K562 (cell line): ENCODE measurements around the gene PLG. TPM values are rescaled to one million over a fixed set of nuclear protein-coding genes. Genes with fewer than 3 reads are reported as not detected.

Source experiments
- ATAC-seq: fragments of 200-7000 bp; cut with Tn5 transposase; 3 replicates; pipeline ENCODE4 v1.9.1; 2020; ENCODE audit warnings: moderate library complexity
- BruUV-seq: library from RNA; stranded (reverse); fragments of 400-500 nt; replicated peaks from 2 replicates; lab custom pipeline; 2021; lab: Mats Ljungman, UMichigan
- CTCF ChIA-PET: fragments of 300-600 bp; formaldehyde crosslinking; extraction: SDS; loops from one replicate; lab custom pipeline; 2021; ENCODE audit warnings: low intra/inter-chr PET ratio; lab: Yijun Ruan, JAX
- POLR2A ChIA-PET: fragments of 300-600, 350-650 bp; sonication (Branson Sonifier 250); formaldehyde crosslinking; extraction: SDS; loops from one replicate; lab custom pipeline; 2021; ENCODE audit warnings: antibody characterized with exemption, inconsistent platforms; lab: Yijun Ruan, JAX
- DNase-seq, 4 experiments: peaks; one replicate each; pipeline versions ENCODE4 v3.0.0 to v3.0.0-alpha.2; 2011 to 2018; ENCODE audit warnings: low spot score in 3 of 4, mixed read lengths in 3 of 4; ENCODE audit errors: extremely low read depth in 1 of 4
- FAIRE-seq: peaks from 2 replicates; lab custom pipeline; 2011; peaks lifted over from hg19 to GRCh38; lab: Jason Lieb, UNC
- H2AFZ ChIP-seq: 2 replicates; pipeline ENCODE4 v1.6.0; 2011; ENCODE audit warnings: low read depth, low read length, control low read depth, inconsistent platforms
- H3K27ac ChIP-seq: fragments of 200-600 bp; 3 replicates; pipeline ENCODE4 v1.8.0; 2011; ENCODE audit warnings: low read depth, mild to moderate bottlenecking, control low read depth, inconsistent platforms, low read length, moderate library complexity, mixed read lengths; ENCODE audit errors: extremely low read depth
- H3K27me3 ChIP-seq, 2 experiments: fragments of 300-600 bp in 1 of 2; 2 replicates in 1 of 2; 3 replicates in 1 of 2; pipeline versions ENCODE4 v1.6.0 to v1.8.0; 2011; ENCODE audit warnings: inconsistent platforms in 2 of 2, low read length in 2 of 2, mild to moderate bottlenecking in 1 of 2, mixed read lengths in 1 of 2, moderate library complexity in 1 of 2; ENCODE audit not compliant: control insufficient read depth in 2 of 2, insufficient read depth in 2 of 2
- H3K36me3 ChIP-seq: fragments of 300-600 bp; 3 replicates; pipeline ENCODE4 v1.8.0; 2011; ENCODE audit warnings: mild to moderate bottlenecking, low read length, inconsistent platforms; ENCODE audit not compliant: control insufficient read depth, insufficient read depth
- H3K4me1 ChIP-seq, 2 experiments: fragments of 200-600 bp in 1 of 2; replicated peaks in 1 of 2; 2 replicates in 1 of 2; 3 replicates in 1 of 2; pipeline versions ENCODE4 v1.5.1 to v1.8.0; 2011; ENCODE audit warnings: inconsistent platforms in 2 of 2, low read length in 2 of 2, mild to moderate bottlenecking in 1 of 2, mixed read lengths in 1 of 2, moderate library complexity in 1 of 2; ENCODE audit not compliant: control insufficient read depth in 2 of 2, insufficient read depth in 2 of 2
- H3K4me2 ChIP-seq: 2 replicates; pipeline ENCODE4 v1.6.1; 2011; ENCODE audit warnings: low read length, control low read depth, inconsistent platforms, mixed read lengths; ENCODE audit not compliant: insufficient read depth
- H3K4me3 ChIP-seq: fragments of 200-600 bp; sonication (generic), shearing (Covaris generic); 2 replicates; pipeline ENCODE4 v1.5.1; 2016; ENCODE audit warnings: control low read depth, inconsistent platforms
- H3K79me2 ChIP-seq: fragments of 200-600 bp; 3 replicates; pipeline ENCODE4 v1.8.0; 2011; ENCODE audit warnings: low read length, inconsistent platforms; ENCODE audit not compliant: control insufficient read depth, insufficient read depth
- H3K9ac ChIP-seq, 2 experiments: 2 replicates each; pipeline versions ENCODE4 v1.6.0 to v1.6.1; 2011; ENCODE audit warnings: low read depth in 2 of 2, low read length in 2 of 2, control low read depth in 1 of 2, inconsistent platforms in 1 of 2, mild to moderate bottlenecking in 1 of 2, mixed read lengths in 1 of 2; ENCODE audit not compliant: insufficient read depth in 1 of 2
- H3K9me1 ChIP-seq: one replicate; pipeline ENCODE4 v1.6.0; 2011; ENCODE audit warnings: inconsistent platforms, mild to moderate bottlenecking, low read length, moderate library complexity; ENCODE audit not compliant: control insufficient read depth, insufficient read depth
- H3K9me3 ChIP-seq: replicated peaks from 2 replicates; pipeline ENCODE4 v1.5.1; 2011; ENCODE audit warnings: low read depth, low read length, inconsistent platforms; ENCODE audit not compliant: control insufficient read depth, insufficient read depth
- H4K20me1 ChIP-seq: replicated peaks from 2 replicates; pipeline ENCODE4 v1.6.1; 2011; ENCODE audit warnings: low read length, inconsistent platforms, mixed read lengths; ENCODE audit not compliant: control insufficient read depth, insufficient read depth
- BACH1 ChIP-seq: fragments of 200-800 bp; sonication (Bioruptor generic); IDR thresholded peaks from 2 replicates; pipeline ENCODE4 v1.6.1; 2016; ENCODE audit warnings: missing genetic modification characterization, missing compliant biosample characterization
- BHLHE40 ChIP-seq: IDR thresholded peaks from 2 replicates; pipeline ENCODE4 v1.6.1; 2011; ENCODE audit warnings: low read length, improper control_type of control experiment
- ILF3 ChIP-seq: fragments of 450-650 bp; IDR thresholded peaks from 2 replicates; pipeline ENCODE4 v1.6.1; 2018; ENCODE audit warnings: antibody characterized with exemption, mild to moderate bottlenecking, moderate library complexity, borderline replicate concordance
- KHSRP ChIP-seq: fragments of 450-650 bp; IDR thresholded peaks from 2 replicates; pipeline ENCODE4 v1.6.1; 2017
- POLR2AphosphoS5 ChIP-seq: IDR thresholded peaks from 2 replicates; pipeline ENCODE4 v1.6.1; 2011; ENCODE audit warnings: mild to moderate bottlenecking, low read depth, low read length, moderate library complexity; ENCODE audit not compliant: control insufficient read depth, insufficient read depth
- TAL1 ChIP-seq: fragments of 450-650 bp; IDR thresholded peaks from 2 replicates; pipeline ENCODE4 v1.6.1; 2016; ENCODE audit warnings: mild to moderate bottlenecking
- THRAP3 ChIP-seq: fragments of 450-650 bp; IDR thresholded peaks from 2 replicates; pipeline ENCODE4 v1.6.1; 2016; ENCODE audit warnings: mild to moderate bottlenecking, inconsistent platforms, borderline replicate concordance
- YY1 ChIP-seq, 3 experiments: IDR thresholded peaks; 2 replicates each; pipeline ENCODE4 v1.6.1; 2011; ENCODE audit warnings: low read length in 2 of 3, mild to moderate bottlenecking in 2 of 3, moderate library complexity in 2 of 3, borderline replicate concordance in 1 of 3, control low read depth in 1 of 3, low read depth in 1 of 3; ENCODE audit not compliant: insufficient read depth in 3 of 3, insufficient replicate concordance in 2 of 3, control insufficient read depth in 1 of 3, insufficient read length in 1 of 3; ENCODE audit errors: extremely low read depth in 1 of 3
- ZNF445 ChIP-seq: fragments of 250-450 bp; sonication (Bioruptor Pico); IDR thresholded peaks from 2 replicates; pipeline ENCODE4 v1.4.0; 2020; ENCODE audit warnings: low read depth, mild to moderate bottlenecking, moderate library complexity
- WGBS: fragments of 100-300 bp; shearing (Covaris generic); methylation state at CpG from one replicate; pipeline ENCODE4 v1.1.6; 2016; ENCODE audit warnings: low coverage, mixed read lengths; ENCODE audit not compliant: insufficient coverage; ENCODE audit errors: missing lambda C conversion rate; 5-methylcytosine and 5-hydroxymethylcytosine counted together
- in situ Hi-C: fragments of 300-500 bp; cut with MboI; formaldehyde crosslinking; loops from 4 replicates; pipeline ENCODE4 v1.15.0; 2018; ENCODE audit warnings: inconsistent platforms, mixed read lengths
- intact Hi-C: fragments of 100-400 bp; cut with micrococcal nuclease; formaldehyde crosslinking; loops from 2 replicates; pipeline ENCODE4 v1.14.2; 2022
- polyA plus RNA-seq, 8 experiments: library from polyadenylated mRNA; depleted of rRNA in 4 of 8; stranded (reverse) in 5 of 8; unstranded in 3 of 8; fragments of >200 nt; fragmentation: Nextera tagmentation in 2 of 8; fragmentation: Illumina TruSeq in 1 of 8; extraction: Ambion mirVana in 2 of 8; extraction: Trizol in 1 of 8; gene quantifications; 2 replicates each; pipeline versions ENCODE4 v1.2.1 to v1.2.3, GENCODE V29; 2011 to 2014; ENCODE audit warnings: inconsistent platforms in 1 of 8, missing spikeins in 1 of 8
- total RNA-seq, 7 experiments: library from RNA; depleted of rRNA in 6 of 7; stranded (reverse); fragments of >200 nt in 6 of 7; fragmentation: Illumina TruSeq in 2 of 7; extraction: Trizol in 2 of 7; gene quantifications; 2 replicates each; pipeline versions ENCODE4 v1.2.1 to v1.2.3, GENCODE V29; 2011 to 2021; ENCODE audit warnings: low replicate concordance in 1 of 7
- TF ChIP-seq, protein P1 (sequence below): fragments of 250-450 bp; sonication (Bioruptor Pico); IDR thresholded peaks from 2 replicates; pipeline ENCODE4 v1.5.0; 2021
- TF ChIP-seq, protein P2 (sequence below): fragments of 450-650 bp; IDR thresholded peaks from 2 replicates; pipeline ENCODE4 v1.6.1; 2016; ENCODE audit warnings: antibody characterized with exemption
- TF ChIP-seq, protein P3 (sequence below): fragments of 450-650 bp; IDR thresholded peaks from 2 replicates; pipeline ENCODE4 v1.6.1; 2016

PLG gene
- total and polyA plus RNA-seq, 9 of the 15 experiments (the other 6 are each of a cell fraction or from before 2014, with no cell fraction given): 0.64 TPM; not detected in 8

DNA sequence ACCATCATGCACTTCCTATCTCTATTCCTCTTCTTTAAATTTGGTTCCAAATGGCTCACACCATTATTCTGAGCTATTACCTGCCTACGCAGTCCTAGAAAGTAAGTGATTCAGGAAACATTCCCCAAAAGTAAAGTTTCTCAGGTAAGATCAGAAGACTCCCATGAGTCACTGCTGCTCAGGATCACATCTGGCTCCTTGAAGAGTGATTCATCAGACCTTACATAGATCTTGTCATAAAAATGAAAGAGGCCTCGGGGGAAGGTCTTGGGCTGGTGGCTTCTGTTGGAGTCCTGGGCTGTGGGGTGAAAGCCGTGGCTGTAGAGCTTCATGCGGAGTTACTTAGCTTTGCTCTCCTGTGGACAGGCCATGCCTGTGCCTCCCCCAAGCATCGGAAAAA lies 35.9 kb downstream of the PLG start:
- no TSS peak for BruUV-seq
- no peaks in the 10 kb centered on the region for H3K79me2 ChIP-seq
- TF ChIP-seq YY1 (IDR thresholded peaks at IDR 0.05; ENCODE audit: borderline replicate concordance in 1 of 3, control insufficient read depth in 1 of 3, extremely low read depth in 1 of 3, insufficient read depth in 3 of 3, insufficient read length in 1 of 3, insufficient replicate concordance in 2 of 3, low read depth in 1 of 3, low read length in 2 of 3) (no peak), BACH1 (no peak), POLR2AphosphoS5 (no peak), BHLHE40 (no peak), ZNF445 (CRISPR knock-in tag) (no peak), TAL1 (no peak), THRAP3 (no peak), KHSRP (no peak), ILF3 (no peak)
- TF ChIP-seq, protein P1, sequence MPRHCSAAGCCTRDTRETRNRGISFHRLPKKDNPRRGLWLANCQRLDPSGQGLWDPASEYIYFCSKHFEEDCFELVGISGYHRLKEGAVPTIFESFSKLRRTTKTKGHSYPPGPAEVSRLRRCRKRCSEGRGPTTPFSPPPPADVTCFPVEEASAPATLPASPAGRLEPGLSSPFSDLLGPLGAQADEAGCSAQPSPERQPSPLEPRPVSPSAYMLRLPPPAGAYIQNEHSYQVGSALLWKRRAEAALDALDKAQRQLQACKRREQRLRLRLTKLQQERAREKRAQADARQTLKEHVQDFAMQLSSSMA: no peak
- TF ChIP-seq, protein P2, sequence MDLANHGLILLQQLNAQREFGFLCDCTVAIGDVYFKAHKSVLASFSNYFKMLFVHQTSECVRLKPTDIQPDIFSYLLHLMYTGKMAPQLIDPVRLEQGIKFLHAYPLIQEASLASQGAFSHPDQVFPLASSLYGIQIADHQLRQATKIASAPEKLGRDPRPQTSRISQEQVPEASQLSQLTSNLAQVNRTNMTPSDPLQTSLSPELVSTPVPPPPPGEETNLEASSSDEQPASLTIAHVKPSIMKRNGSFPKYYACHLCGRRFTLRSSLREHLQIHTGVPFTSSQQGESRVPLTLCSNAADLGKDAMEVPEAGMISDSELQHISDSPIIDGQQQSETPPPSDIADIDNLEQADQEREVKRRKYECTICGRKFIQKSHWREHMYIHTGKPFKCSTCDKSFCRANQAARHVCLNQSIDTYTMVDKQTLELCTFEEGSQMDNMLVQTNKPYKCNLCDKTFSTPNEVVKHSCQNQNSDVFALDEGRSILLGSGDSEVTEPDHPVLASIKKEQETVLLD: no peak
- TF ChIP-seq, protein P3, sequence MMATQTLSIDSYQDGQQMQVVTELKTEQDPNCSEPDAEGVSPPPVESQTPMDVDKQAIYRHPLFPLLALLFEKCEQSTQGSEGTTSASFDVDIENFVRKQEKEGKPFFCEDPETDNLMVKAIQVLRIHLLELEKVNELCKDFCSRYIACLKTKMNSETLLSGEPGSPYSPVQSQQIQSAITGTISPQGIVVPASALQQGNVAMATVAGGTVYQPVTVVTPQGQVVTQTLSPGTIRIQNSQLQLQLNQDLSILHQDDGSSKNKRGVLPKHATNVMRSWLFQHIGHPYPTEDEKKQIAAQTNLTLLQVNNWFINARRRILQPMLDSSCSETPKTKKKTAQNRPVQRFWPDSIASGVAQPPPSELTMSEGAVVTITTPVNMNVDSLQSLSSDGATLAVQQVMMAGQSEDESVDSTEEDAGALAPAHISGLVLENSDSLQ: no peak
- H3K27ac ChIP-seq: no peak overlapping the region
- H2AFZ ChIP-seq: no peak overlapping the region
- in situ Hi-C loops (no loop called here), intact Hi-C loops (loop anchor here (10.0 kb wide), 1 partner anchor 357 kb away; no protein-coding TSS in a partner anchor)
- FAIRE-seq (no peak), DNase-seq (no peak), ATAC-seq (no peak)
- CTCF ChIA-PET: no interaction called here
- H3K27me3 ChIP-seq: peaks cover 0 to 6% of the 10 kb centered on the region in 2 experiments; a peak in 1 of 5 replicates
- 22% methylated on average over 5 of the region's 5 CpGs for WGBS
- H3K9me1 ChIP-seq: no peaks in the 10 kb centered on the region
- POLR2A ChIA-PET: no interaction called here
- no peaks in the 10 kb centered on the region for H3K36me3 ChIP-seq
- H3K4me2 ChIP-seq: no peak overlapping the region
- no peak overlapping the region for H3K9ac ChIP-seq
- no peak overlapping the region for H3K4me3 ChIP-seq
- H4K20me1 ChIP-seq: no peaks in the 10 kb centered on the region
- H3K4me1 ChIP-seq: no peaks in the 10 kb centered on the region
- no peaks in the 10 kb centered on the region for H3K9me3 ChIP-seq
